DMS79 treated with DMSO at 0.1 percent for 48 hours (cell line): Measurements from ENCODE around the gene CYP1B1.
"Not testable (repeated sequence)": the region's sequence is repeated elsewhere in the genome, so short reads cannot be mapped to it uniquely, and the experiment has no call there.

Experiments
- DNase-seq: peaks from one replicate; lab custom pipeline; 2025; lab: John Stamatoyannopoulos, UW

CYP1B1 gene

DNA sequence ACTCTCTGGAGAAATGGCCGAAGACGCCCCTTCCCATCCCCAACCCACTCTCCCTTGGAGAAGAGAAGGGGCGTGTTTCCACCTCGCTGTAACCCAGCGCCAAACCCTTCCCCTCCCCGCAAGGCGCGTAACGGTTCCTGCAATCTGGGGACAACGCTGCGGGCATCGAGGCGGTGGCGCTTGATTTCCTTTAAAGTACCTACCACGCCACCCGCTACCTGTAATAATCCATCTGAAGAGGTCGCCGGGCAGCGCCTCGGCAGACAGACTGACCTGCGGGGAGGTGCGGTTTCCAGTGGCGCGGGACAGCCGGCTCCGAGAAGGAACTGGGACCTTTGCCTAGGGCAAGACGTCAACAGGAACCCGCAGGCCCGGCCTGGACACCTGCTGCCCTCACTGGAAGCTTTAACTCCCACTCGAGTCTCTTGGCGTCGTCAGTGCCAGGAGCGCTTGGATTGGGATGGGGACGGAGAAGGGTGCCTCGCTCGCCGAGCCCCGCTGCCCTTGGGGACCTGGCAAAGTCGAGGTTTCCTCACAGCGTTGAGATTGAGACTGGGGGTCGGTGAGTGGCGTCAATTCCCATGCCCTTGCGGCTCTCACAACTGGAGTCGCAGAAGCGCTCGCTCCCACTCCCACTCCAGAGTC lies at the start of gene CYP1B1:
Gene CYP1B1 (minus strand): TSS at position 645 of the 645 bp plus-strand sequence. CDS start 763 bp downstream, outside the sequence.
- peak; percentile 55 for DNase-seq

DNA sequence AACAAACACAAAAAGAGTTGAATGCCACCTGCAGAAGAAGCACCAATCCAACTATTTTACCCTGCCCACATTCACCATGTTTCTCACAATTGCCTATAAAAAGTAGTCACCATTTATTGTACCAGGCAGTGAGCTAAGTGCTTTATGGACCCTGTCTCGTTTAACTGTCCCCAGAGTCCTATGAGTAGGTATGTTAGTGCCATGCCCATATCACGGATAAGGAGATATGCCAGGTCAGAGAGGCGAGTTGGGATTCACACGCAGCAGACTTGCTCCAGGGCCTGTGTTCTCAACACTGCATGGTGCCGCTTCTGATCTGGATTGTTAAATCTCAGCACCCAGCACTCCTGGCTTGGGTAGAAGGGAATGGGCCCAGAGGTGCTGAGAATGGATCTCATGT lies 49.1 kb upstream of the CYP1B1 start:
- DNase-seq, result no peak

DNA sequence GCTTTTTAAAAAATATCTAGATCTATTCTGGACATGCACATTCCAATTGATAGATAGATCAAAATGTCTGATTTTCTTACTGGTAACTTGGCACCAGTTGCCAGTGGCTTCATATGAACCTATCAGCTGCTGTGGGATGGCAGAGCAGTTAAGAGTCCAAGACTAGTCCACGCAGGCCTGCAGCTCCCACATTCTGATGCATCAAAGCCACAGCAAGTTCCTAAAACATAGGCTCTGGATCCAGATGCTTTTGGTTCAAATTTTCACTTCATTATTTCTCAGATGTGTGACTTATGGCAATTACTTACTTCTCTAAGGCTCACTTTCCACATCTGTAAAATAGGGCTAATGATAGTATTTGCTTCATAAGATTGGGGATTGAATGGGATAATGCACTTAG lies 48.0 kb upstream of the CYP1B1 start:
- no peak for DNase-seq

DNA sequence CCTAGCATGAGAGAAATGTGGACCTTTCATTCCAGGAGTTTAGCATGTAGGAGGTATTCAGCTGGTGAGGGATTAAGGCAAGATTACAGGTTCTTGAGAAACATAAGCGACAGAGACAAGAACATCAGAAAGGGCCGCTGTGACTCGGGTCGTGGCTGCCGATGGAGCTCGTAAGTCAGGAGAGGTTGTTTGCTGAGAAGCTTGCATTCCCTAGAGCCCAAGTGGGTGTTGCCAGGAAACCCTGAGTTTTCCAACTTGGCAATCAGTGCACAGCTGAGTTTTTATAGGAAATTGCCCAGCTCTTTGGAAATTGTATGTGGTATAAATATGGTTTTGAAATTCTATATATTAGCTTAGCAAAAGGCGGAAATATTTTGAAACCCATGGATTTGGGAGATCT lies 46.4 kb upstream of the CYP1B1 start:
- DNase-seq, result no peak

DNA sequence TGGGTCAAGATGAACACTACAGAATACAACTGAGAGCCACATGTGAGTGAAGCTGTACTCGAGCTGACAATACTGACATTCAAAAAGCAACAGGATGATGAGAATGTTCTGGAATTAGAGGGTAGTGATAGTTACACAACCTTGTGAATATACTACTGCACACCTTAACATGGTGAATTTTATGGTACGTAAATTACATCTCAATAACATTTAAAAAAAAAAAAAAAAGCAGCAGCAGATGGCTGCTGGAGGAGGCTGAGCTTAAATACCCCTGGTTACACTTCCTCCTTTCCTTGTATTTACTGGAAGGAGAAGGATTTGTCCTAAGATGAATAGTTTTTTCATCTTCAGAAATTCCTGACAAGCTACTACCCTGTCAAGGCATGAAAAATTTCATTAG lies 45.5 kb upstream of the CYP1B1 start:
- DNase-seq, result no peak

DNA sequence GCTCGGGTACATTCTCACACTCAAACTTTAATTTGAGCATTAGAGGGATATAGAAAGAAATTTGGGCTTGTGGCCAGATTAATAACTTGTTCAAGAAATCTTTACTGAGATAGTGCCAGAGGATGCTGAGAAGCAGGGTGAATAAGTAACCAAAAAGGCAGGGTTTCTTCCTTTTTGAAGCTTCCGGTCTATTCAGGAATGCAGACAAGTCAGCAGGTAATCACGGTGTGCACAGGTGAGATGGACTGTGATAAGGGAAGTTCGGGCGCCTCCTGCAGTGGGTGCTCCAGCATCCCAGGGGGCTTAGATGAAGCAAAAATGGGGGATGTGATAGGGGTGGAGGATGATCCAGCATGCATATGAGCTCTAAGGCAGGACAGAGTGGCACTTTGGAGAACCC lies 44.9 kb upstream of the CYP1B1 start:
- no peak for DNase-seq

DNA sequence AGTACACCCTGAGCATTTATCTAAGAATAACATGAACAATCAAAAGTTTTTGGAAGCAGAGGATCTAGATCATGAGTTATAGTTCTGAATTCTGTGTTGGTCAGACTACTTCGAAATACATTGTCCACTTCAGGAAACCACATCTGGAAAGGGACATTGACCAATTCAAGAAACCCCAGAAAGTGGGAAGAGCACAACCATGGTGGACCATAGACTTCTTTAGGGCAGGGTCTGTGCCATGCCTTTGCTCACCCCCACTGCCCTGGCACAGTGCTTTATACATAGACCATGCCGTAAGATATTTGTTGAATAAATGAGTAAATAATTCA lies 44.3 kb upstream of the CYP1B1 start:
- no peak for DNase-seq

DNA sequence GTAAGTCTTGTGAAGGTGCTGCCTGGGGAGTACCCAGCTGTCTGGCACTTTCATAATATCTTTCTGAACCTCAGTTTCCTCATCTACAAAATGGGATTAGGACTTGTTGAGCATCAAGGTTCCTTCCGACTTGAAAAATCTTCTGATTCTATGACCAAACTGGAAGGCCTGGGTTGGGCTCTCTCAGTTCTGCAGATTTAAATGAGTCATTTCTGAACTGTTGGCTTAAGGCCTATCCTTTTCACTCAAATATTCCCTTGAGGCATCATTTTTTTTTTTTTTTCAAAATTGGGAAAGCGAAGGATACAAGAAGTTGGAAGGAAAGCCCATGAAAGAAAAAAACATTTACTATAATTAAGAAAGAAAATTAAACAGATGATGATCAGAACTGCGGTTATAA lies 40.8 kb upstream of the CYP1B1 start:
- DNase-seq, result no peak

DNA sequence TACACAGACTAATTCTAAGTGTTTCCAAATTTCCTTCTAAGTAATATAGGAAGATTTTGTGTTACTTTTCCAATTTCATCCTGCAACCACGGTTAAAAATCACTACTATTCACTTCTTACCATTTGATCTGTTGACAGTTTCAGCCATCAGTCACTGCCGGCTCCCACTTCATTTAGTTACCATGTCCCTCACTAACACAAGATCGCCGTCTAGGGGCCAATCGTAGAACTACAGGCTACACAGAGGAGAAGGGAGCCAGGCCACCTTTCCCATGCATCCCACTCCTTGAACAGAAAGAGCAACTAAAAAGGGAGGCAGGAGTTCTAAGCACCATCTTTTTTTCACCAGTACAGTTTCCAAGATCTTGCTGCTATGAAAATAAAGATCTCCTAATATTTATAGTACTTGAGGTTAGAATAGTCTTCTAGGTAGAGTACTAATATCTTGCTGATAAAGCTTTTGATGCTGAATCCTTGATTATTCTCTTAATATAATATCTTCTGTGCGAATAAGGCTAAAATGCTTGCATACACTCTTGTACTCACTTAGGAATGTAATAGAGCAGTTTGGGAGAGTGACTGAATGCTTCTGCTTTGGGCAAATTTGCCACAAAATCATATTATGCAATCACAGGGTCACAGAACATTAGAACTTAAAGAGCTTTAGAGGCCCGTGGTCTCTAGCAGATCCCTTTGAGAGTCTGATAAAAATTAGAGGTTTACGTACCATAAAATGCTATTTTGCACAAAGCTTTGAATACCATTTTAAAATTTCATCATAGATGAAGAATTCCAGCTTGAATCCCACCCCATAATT lies 39.5 kb upstream of the CYP1B1 start:
- peak; percentile 15 for DNase-seq

DNA sequence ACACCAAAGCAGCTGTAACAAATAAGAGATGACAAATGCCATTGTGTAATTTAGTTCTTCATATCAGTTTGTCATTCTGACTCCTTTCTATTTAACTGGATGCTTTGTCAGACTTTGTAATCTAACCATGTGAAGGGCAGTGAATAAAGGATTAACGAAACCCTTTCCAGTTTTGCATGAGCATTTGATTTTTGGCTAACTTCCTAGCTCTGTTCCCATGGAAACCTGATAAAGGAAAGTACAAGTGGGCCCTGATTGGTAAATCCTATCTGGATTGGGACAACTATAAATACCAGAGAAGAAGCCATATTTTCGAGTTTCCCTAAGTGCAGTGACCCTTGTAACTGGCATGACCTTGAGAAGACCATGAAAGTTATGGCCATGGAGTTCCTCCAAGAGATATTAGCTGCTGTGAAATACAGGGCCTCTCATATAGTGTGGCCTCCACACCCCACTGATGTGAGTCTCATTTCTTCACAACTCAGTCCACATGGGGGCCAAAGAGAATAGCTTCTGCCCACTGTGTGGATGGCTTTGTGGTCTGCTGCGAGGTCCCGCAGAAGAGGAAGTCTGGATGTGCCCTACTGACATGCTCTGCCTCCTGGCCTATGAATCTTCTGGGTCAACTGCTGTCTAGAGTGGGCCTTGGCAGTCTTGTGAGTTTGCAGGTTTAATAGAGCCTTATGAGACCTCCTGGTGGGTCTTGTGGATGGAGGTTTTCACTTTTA lies 38.2 kb upstream of the CYP1B1 start:
- DNase-seq, result no peak

DNA sequence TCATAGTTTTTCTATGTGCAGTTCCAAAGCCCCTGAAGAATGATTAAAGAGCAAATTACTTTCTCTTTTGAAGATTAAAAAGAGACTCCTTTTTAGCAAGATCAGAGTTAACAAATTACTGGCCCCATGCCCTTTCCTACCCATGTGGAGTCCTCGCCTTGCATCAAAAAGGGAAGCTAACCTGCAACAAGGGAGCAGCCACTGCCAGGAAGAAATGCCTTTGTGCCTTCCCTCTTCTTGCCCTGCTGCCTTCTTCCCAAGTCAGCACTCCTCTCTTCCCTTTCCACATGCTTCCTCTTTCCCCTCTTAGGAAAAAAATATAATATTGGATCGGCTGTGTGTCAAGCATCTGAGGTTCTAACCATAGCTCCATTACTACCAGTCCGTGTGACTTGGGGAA lies 37.1 kb upstream of the CYP1B1 start:
- DNase-seq, result no peak

DNA sequence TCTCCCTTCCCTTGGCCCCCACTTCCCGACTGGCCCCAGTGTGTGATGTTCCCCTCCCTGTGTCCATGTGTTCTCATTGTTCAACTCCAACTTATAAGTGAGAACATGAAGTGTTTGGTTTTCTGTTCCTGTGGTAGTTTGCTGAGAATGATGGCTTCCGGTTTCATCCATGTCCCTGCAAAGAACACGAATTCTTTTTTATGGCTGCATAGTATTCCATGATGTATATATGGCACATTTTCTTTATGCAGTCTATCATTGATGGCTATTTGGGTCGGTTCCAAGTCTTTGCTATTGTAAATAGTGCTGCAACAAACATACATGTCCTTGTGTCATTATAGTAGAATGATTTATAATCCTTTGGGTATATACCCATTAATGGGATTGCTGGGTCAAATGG lies 35.4 kb upstream of the CYP1B1 start:
- not testable (repeated sequence) for DNase-seq

DNA sequence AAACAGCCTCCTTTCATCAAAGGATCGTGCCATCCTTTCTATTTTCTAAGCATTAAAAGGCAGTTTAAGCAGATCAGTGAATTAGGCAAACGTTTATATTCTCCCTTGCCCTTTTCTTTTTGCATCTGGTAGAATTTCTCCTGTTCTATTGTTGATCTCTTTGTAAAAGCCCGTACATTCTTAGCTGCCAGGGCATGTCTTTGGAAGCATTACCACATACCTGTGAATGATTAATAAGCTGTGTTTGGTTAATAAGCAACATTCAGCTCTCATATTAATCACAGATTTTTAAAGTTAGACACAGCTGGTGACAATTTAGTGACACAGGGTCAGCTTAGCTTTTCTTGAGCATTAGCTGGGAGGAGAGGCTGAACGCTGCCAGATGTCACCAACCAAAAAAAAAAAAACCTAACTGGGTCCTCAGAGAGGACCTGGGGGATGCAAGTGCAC lies 33.8 kb upstream of the CYP1B1 start:
- DNase-seq, result no peak

DNA sequence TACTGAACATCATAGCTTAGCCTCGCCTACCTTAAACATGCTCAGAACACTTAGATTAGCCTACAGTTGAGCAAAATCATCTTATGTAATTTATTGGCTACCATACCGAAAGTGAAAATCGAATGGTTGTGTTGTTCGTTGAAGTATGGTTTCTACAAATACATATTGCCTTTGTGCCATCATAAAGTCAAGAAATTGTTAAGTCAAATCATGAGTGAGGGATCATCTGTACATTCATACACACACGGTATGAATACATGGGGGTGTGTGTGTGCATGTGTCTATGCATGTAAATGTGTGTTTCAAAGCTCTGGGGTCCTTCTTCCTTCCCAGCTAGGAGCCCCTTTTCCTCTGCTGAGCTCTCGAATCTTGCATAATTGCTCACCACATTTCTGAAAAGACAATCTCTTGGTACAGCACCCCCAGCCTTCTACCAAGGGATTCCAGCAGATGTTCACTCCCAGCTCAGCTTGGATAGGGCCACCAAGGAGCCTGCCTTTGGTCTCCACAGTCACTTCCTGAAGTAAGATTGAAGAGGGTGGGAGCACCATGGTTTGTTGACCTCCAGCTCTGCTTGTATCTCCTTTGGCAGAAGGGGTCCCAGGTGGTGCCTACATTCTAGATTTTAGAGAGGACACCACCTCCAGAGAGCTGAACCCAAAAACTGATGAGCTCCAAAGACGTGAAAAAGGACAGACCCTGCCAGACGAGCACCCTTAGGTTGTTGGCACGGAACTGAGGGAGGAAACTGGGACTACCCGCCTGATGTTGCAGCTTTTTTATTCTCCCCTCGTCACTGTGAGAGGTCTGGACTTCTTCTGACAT lies 33.2 kb upstream of the CYP1B1 start:
- no peak for DNase-seq

DNA sequence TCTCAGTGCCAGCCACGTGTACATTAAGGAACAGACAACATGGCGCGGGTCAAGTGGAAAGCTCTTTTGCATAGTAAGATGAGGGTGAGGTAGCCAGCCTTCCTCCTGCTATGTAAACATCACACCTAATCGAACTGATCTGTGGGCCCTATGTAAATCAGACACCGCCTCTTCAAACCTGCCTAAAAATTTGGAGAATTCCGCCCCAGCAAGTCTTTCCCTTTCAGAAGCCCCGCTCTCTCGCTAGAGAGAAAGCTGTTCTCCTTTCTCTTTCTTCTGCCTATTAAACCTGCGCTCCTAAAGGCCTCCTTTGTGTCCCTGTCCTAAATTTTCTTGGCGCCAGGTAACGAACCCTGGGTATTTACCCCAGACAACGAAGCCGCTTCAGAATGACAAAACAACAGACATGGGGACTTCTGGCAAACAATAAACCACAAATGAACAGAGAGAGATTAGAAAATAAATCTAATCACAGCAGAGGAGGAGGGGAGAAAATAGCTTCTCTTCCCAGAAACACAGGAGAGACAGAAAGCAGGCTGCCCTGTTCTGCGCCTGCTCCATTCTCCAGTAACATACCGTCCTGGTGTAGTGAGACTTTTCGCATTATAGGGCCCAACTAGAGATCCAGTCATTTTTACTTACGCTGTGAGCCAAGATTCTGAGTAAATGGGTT lies 31.9 kb upstream of the CYP1B1 start:
- DNase-seq, result no peak

DNA sequence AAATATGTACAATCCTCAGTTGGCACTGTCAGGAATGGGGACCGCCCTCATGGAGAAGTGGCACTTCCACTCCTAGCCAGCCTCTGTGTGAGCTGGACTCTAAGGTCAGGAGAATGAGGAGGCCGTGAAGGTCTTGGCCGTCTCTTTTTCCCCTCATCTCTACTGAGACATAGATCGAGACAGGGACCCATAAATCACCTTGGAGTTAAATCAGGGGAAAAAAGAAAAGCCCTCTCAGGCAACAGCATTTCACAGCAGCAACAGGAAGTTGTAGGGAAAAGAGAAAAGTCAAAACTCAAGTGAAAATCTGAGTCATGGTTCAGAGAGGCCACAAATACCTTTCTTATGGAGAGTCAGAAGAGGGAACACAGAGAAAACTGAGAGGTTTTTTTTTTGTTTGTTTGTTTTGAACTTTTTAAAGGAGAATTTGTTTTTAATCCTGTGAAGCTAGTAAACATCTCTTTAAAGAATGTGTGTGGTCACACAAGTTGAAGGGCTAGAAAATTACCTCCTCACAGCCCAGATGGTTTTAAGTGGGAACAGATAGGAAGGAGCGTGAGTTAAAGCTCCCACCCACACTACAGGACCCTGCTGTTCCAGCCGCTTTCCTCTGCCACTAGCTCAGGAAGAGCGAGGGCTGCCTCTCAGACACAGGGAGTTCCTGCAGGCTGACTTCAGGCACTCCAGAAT lies 30.6 kb upstream of the CYP1B1 start:
- no peak for DNase-seq

DNA sequence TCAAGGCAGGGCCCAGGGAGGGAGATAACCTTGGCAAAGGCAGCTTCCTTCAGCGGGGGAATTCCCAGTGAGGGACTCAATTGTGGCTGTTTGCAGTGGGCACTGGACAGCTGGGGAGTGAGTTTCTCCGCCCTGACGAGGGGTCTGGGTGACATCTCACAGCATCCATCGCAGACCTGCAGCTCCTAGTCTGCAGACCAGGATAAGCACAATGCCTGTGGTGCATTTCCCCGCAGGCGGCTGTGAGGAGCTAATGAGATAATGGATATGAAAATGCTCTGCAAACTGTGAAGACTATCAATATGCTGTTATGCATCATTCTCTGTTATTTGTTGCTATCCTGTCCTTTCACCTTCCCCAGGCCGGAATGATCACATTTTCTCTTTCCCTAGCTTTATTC lies 30.0 kb upstream of the CYP1B1 start:
- DNase-seq, result no peak

DNA sequence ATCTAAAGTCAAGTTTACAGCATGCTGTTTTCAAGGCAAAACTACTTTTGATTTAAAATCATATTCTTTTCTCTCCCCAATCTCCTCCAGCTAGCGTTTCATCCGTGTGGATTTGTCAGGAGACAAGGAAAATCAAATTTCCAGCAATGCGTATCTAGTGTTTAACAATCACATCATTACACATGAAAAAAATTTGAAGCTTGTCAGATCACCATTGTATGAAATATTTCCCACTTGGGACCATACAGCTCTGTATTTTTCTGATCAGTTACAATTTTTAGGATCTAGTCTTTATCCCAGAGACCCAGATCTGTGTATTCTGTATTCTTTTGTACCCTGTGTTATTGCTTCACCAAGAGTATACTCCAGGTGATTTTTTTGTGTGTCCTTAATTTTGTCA lies 28.6 kb upstream of the CYP1B1 start:
- DNase-seq, result no peak

DNA sequence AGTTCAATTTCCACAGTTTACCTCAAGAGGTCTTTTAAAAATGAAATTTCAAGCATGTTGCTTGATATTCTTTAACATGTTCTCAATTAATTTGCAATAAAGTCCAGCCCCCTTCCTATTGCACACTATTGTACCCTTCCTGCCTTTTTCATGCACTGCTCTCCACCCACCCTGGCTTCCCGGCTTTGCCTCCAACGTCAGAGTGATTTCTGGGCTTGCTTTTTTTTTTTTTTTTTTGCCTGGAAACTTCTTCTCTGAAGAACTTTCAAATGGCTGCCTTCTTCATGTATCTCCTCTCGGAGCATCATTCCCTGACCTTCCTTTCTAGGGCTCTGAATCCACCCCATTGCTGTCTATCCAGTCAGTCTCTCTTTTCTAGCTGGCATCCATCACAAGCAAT lies 24.4 kb upstream of the CYP1B1 start:
- DNase-seq, result no peak

DNA sequence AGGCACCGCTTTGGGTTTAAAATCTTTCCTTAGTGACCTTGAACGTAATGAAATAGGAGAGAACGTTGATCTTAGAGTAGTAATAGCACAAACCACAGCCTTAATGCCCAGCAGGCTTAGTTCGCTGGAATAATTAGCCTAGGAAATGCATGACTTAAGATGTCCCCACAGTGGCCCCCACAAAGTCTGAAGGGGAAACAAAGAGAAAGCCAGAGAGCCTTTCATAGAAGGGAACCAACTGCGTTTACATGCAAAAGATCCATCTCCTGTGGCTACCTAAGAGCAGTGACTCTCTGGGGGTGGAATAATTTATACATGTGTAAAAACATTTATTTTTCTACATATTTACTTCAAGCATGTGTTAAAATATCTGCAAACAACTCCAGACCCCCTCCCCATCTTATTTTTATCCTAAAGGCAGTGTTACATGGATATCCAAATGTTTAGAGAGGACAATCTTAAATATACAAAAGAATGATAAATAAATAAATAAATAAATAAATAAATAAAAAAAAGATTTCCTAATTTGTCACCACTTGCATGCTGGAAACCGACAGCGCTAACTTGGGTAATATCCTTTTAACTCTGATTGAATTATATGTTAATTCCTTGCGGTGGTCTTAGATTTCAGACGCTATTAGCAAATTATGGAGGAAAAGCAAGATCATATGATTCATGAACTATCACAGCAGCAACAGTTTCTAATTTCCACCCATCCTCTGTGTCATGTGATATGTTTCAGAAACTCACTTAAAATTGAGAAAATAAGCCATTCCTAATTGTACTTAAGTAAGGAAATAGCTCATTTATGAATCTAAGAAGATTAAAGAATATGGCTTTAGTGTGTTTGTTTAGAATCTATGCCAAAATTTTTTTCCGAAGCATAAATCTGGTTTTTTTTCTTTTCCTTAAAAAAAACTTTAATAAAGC lies 23.4 kb upstream of the CYP1B1 start:
- no peak for DNase-seq
